Karpas-422 (cell line): ENCODE results near the gene ZBTB26. TPM values are rescaled to one million over a fixed set of nuclear protein-coding genes. Genes with fewer than 3 reads are reported as not detected.
A peak's percentile ranks its signal among the peaks of the same experiment; 100 is the strongest.
"Not testable (repeated sequence)": the region's sequence is repeated elsewhere in the genome, so short reads cannot be mapped to it uniquely, and the experiment has no call there.

ENCODE experiments used
- DNase-seq: peaks from one replicate; pipeline ENCODE4 v3.0.0-alpha.2; 2015
- H2AFZ ChIP-seq: fragments of 200-600 bp; sonication (generic); 2 replicates; pipeline ENCODE4 v1.6.1; 2014; ENCODE audit warnings: antibody characterized with exemption, low read length, mixed read lengths
- H3K27ac ChIP-seq: fragments of 200-600 bp; sonication (generic); 2 replicates; pipeline ENCODE4 v1.5.1; 2014; ENCODE audit warnings: mild to moderate bottlenecking, low read length, moderate library complexity
- H3K27me3 ChIP-seq: fragments of 200-600 bp; sonication (generic); 2 replicates; pipeline ENCODE4 v1.6.1; 2014; ENCODE audit warnings: low read length, mixed read lengths
- H3K36me3 ChIP-seq: fragments of 200-600 bp; sonication (generic); 2 replicates; pipeline ENCODE4 v1.6.1; 2014; ENCODE audit warnings: low read length, mixed read lengths; ENCODE audit not compliant: insufficient read depth
- H3K4me1 ChIP-seq: fragments of 200-600 bp; sonication (generic); 2 replicates; pipeline ENCODE4 v1.6.1; 2014; ENCODE audit warnings: mild to moderate bottlenecking, low read length, mixed read lengths
- H3K4me2 ChIP-seq: fragments of 200-600 bp; sonication (generic); 2 replicates; pipeline ENCODE4 v1.6.1; 2014; ENCODE audit warnings: low read length, low read depth, mild to moderate bottlenecking; ENCODE audit not compliant: poor library complexity, severe bottlenecking
- H3K4me3 ChIP-seq: fragments of 200-600 bp; sonication (generic); 2 replicates; pipeline ENCODE4 v1.5.1; 2014; ENCODE audit warnings: mild to moderate bottlenecking, antibody characterized with exemption, low read length, mixed read lengths
- H3K79me2 ChIP-seq: fragments of 200-600 bp; sonication (generic); 2 replicates; pipeline ENCODE4 v1.6.1; 2014; ENCODE audit warnings: mild to moderate bottlenecking, low read length, mixed read lengths
- H3K9ac ChIP-seq: fragments of 200-600 bp; sonication (generic); 2 replicates; pipeline ENCODE4 v1.6.0; 2014; ENCODE audit warnings: low read length
- H3K9me2 ChIP-seq: fragments of 200-600 bp; sonication (generic), shearing (Covaris generic); replicated peaks from 2 replicates; pipeline ENCODE4 v1.6.0; 2014; ENCODE audit warnings: mild to moderate bottlenecking, low read length, moderate library complexity; ENCODE audit not compliant: insufficient read depth
- H3K9me3 ChIP-seq: fragments of 300-700, 200-600 bp; sonication (generic); 2 replicates; pipeline ENCODE4 v1.6.1; 2014; ENCODE audit warnings: low read length, mixed read lengths
- H4K20me1 ChIP-seq: fragments of 200-600 bp; sonication (generic); 2 replicates; pipeline ENCODE4 v1.6.1; 2014; ENCODE audit warnings: mild to moderate bottlenecking, antibody characterized with exemption, low read length, low read depth; ENCODE audit not compliant: insufficient read depth
- small RNA-seq: library from RNA; depleted of rRNA; stranded (forward); fragments of <200 nt; gene quantifications from one replicate; pipeline ENCODE3, GENCODE V24; 2014
- total RNA-seq: library from RNA; depleted of rRNA; stranded (reverse); fragments of >200 nt; shearing (Covaris generic); gene quantifications from 2 replicates; pipeline ENCODE4 v1.2.3, GENCODE V29; 2014; ENCODE audit warnings: low replicate concordance; rRNA removed

Gene ZBTB26
- total RNA-seq, 1 experiment from 2014 or later = 21.8 TPM

DNA sequence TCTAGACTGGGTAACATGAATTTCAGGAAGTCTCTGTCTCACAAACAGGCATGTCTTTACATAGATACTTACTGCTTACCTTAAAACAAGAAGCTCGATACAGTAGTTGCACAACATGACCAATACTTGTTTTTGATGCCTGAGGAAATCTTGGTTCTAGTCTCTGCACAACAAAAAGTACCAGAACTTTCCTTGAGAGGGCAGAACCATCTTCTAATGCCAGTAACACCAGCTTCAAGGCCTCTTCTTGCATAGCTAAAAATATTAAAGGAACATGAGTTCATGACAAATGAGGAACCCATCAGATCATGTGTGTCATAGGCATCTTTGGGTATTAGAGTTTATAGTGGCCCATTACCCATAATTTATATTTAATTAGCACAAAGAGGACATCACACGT is 48.2 kb downstream of the ZBTB26 start:
- no peaks in the 10 kb centered on the region for H4K20me1 ChIP-seq
- no peaks in the 10 kb centered on the region for H3K27me3 ChIP-seq
- no peak overlapping the region for H3K4me3 ChIP-seq
- H3K79me2 ChIP-seq = peaks cover 21% of the 10 kb centered on the region
- H3K36me3 ChIP-seq = peaks cover 57% of the 10 kb centered on the region; the same call in 1 of the 2 replicates
- DNase-seq = peak; percentile 62
- H2AFZ ChIP-seq = no peak overlapping the region
- no peaks in the 10 kb centered on the region for H3K9me2 ChIP-seq
- H3K27ac ChIP-seq = peak overlapping the region; percentile 98
- no peak overlapping the region for H3K4me2 ChIP-seq
- H3K4me1 ChIP-seq = peaks cover 63% of the 10 kb centered on the region
- no peak overlapping the region for H3K9ac ChIP-seq
- H3K9me3 ChIP-seq = no peaks in the 10 kb centered on the region

DNA sequence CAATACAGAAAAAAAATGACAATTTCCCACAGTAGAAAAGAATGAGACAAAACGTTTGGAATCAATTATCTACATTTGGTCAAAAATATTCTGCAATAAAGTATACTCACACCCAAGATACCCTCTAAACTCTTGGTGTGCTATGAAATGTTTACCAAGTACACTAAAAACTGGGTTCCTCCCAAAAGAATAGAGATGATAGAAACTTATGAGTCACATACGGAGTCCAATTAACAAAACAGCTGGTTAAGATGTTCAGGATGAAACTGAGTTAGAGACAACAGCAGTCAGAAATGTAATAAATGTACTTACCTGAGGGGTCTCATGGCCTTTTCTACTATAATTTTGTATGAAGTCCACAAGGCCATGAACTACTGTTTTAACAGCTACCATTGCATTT is 51.9 kb downstream of the ZBTB26 start:
- Histone ChIP-seq H3K9me3 (no peaks in the 10 kb centered on the region), H3K27me3 (no peaks in the 10 kb centered on the region), H4K20me1 (no peaks in the 10 kb centered on the region), H3K27ac (peak overlapping the region; percentile 98), H3K9ac (peak overlapping the region; percentile 4; the same call in 1 of the 2 replicates), H3K4me1 (peaks cover 97% of the 10 kb centered on the region), H3K36me3 (peaks cover 50% of the 10 kb centered on the region), H3K4me3 (no peak overlapping the region; the same call in 1 of the 2 replicates), H3K79me2 (peaks cover 13% of the 10 kb centered on the region), H3K4me2 (peak overlapping the region; percentile 27), H2AFZ (no peak overlapping the region), H3K9me2 (no peaks in the 10 kb centered on the region)
- no peak for DNase-seq

DNA sequence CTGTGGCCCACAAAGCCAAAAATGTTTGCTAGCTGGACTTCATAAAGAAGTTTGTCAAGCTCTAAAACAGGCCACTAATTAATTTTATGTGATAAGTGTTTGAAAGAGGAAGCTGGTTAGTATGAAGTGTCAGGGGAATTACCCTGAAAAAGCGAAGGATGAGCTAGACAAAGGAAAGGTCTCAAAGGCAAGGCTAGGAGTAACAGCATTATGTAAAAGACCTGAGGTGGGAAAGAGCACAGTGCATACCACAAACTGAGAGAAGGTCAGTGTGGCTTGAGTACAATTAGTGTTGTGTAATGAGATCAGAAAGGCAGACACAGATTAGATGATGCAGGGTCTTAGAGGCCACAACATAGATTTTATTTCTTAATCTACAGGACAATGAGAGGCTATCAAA is 55.8 kb downstream of the ZBTB26 start:
- peak; percentile 91 for DNase-seq
- Histone ChIP-seq H3K27ac (peak overlapping the region; percentile 98), H3K4me1 (peaks cover 60% of the 10 kb centered on the region), H4K20me1 (no peaks in the 10 kb centered on the region), H3K9me3 (no peaks in the 10 kb centered on the region), H3K9me2 (no peaks in the 10 kb centered on the region), H3K79me2 (peaks cover 39% of the 10 kb centered on the region), H2AFZ (no peak overlapping the region), H3K36me3 (peaks cover 52% of the 10 kb centered on the region), H3K27me3 (no peaks in the 10 kb centered on the region), H3K9ac (peak overlapping the region; percentile 68), H3K4me2 (peak overlapping the region; percentile 71), H3K4me3 (peak overlapping the region; percentile 48)

DNA sequence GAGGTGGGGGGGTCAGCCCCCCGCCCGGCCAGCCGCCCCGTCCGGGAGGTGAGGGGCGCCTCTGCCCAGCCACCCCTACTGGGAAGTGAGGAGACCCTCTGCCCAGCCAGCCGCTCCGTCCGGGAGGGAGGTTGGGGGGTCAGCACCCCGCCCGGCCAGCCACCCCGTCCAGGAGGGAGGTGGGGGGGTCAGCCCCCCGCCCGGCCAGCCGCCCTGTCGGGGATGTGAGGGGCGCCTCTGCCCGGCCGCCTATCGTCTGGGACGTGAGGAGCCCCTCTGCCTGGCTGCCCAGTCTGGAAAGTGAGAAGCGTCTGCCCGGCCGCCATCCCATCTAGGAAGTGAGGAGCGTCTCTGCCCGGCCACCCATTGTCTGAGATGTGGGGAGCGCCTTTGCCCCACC is 64.0 kb downstream of the ZBTB26 start:
- peaks cover 16% of the 10 kb centered on the region for H3K4me1 ChIP-seq
- H3K4me2 ChIP-seq, H2AFZ ChIP-seq, H3K9me3 ChIP-seq, H3K4me3 ChIP-seq, H4K20me1 ChIP-seq, DNase-seq, H3K9ac ChIP-seq, H3K9me2 ChIP-seq, H3K27me3 ChIP-seq, H3K27ac ChIP-seq: not testable (repeated sequence)
- peaks cover 53% of the 10 kb centered on the region for H3K36me3 ChIP-seq
- H3K79me2 ChIP-seq = peaks cover 30% of the 10 kb centered on the region

DNA sequence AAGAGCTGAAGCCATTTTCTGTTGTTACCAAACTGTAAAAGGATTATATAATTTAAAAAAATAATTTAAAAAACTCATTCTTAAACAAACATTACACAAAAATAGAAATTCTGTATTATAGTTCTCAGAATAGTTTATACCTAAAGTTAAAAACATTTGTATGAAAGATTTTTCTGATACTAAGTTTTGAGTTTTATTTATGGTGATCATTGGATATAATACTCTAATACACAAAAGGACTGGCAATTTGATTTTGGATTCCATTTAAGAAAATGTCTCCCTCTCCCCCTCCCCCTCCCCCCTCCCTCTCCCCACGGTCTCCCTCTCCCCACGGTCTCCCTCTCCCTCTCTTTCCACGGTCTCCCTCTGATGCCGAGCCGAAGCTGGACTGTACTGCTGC is 65.2 kb downstream of the ZBTB26 start:
- H3K9me3 ChIP-seq = no peaks in the 10 kb centered on the region
- peak overlapping the region; percentile 37; the same call in 1 of the 2 replicates for H3K27ac ChIP-seq
- H3K4me3 ChIP-seq = no peak overlapping the region
- H3K9ac ChIP-seq = no peak overlapping the region
- peaks cover 53% of the 10 kb centered on the region for H3K36me3 ChIP-seq
- no peak overlapping the region for H2AFZ ChIP-seq
- H3K27me3 ChIP-seq = no peaks in the 10 kb centered on the region
- no peaks in the 10 kb centered on the region for H4K20me1 ChIP-seq
- peaks cover 16% of the 10 kb centered on the region for H3K4me1 ChIP-seq
- peaks cover 23% of the 10 kb centered on the region for H3K79me2 ChIP-seq
- DNase-seq = no peak
- H3K9me2 ChIP-seq = no peaks in the 10 kb centered on the region
- no peak overlapping the region for H3K4me2 ChIP-seq

Small RNA genes lying within 50 kb of the gene (small RNA-seq; reads per million reads assigned to genes)
- gene RNY1P15 (not detected), gene SNORD90 (1,702 reads per million, percentile 100 among the genes with 10 or more reads in this experiment)

Other genes with a start within 250 kb of the ZBTB26 start
- 0.78 TPM in 1 of 2 replicates, not detected in the other for gene OR1L4, start 207.5 kb downstream of the ZBTB26 start, total RNA-seq
- not detected in 2 replicates for gene OR1L6, start 189.2 kb downstream of the ZBTB26 start, total RNA-seq
- not detected in 2 replicates for gene OR5C1, start 142.6 kb downstream of the ZBTB26 start, total RNA-seq
- not detected in 2 replicates for gene OR1K1, start 131.4 kb downstream of the ZBTB26 start, total RNA-seq
- 10.0 and 15.1 TPM in 2 replicates for gene PDCL, start 102.9 kb downstream of the ZBTB26 start, total RNA-seq
- gene RC3H2, start 26.2 kb downstream of the ZBTB26 start, total RNA-seq = 58.5 and 93.8 TPM in 2 replicates
- gene ZBTB6, start 18.2 kb downstream of the ZBTB26 start, total RNA-seq = 10.8 and 26.5 TPM in 2 replicates
- gene RABGAP1, start 9.5 kb upstream of the ZBTB26 start, total RNA-seq = 46.0 and 85.1 TPM in 2 replicates
- gene GPR21, start 102.2 kb upstream of the ZBTB26 start, total RNA-seq = 0.54 and 16.8 TPM in 2 replicates